Spleen (tissue), 11 donors: ENCODE measurements around the gene KPNA6. TPM values are rescaled to one million over a fixed set of nuclear protein-coding genes. Genes with fewer than 3 reads are reported as not detected.

Experiments
- DNase-seq: peaks from one replicate; pipeline ENCODE4 v3.0.0-alpha.2; 2020
- H3K27ac ChIP-seq, 8 donors: fragments of 200-600 bp; sonication (generic) in 7 of 8; 1 replicate in 4 of 8; 2 replicates in 4 of 8; pipeline versions ENCODE4 v1.5.0 to v1.8.0; 2016 to 2021; ENCODE audit warnings: inconsistent platforms in 4 of 8, mild to moderate bottlenecking in 4 of 8, moderate library complexity in 1 of 8
- H3K27me3 ChIP-seq, 7 donors: fragments of 200-600 bp; sonication (generic) in 6 of 7; replicated peaks in 1 of 7; 1 replicate in 4 of 7; 2 replicates in 3 of 7; pipeline versions ENCODE4 v1.5.0 to v1.8.0; 2016 to 2021; ENCODE audit warnings: inconsistent platforms in 3 of 7, mild to moderate bottlenecking in 1 of 7
- H3K36me3 ChIP-seq, 6 donors: fragments of 200-600 bp; sonication (generic) in 5 of 6; 1 replicate in 4 of 6; 2 replicates in 2 of 6; pipeline versions ENCODE4 v1.5.0 to v1.8.0; 2016 to 2021; ENCODE audit warnings: inconsistent platforms in 2 of 6
- H3K4me1 ChIP-seq, 6 donors: fragments of 200-600 bp; sonication (generic) in 5 of 6; 1 replicate in 3 of 6; 2 replicates in 3 of 6; pipeline versions ENCODE4 v1.5.0 to v1.8.0; 2016 to 2021; ENCODE audit warnings: inconsistent platforms in 3 of 6
- H3K4me3 ChIP-seq, 8 donors: fragments of 200-600 bp; sonication (generic) in 7 of 8; 1 replicate in 4 of 8; 2 replicates in 4 of 8; pipeline versions ENCODE4 v1.5.0 to v1.8.0; 2016 to 2021; ENCODE audit warnings: inconsistent platforms in 4 of 8, mild to moderate bottlenecking in 4 of 8, moderate library complexity in 2 of 8
- H3K9me3 ChIP-seq, 8 donors: fragments of 200-600 bp; sonication (generic) in 7 of 8; 1 replicate in 4 of 8; 2 replicates in 4 of 8; pipeline versions ENCODE4 v1.5.0 to v1.8.0; 2016 to 2021; ENCODE audit warnings: inconsistent platforms in 4 of 8
- POLR2A ChIP-seq, 3 donors: fragments of 450-650 bp; IDR thresholded peaks; one replicate each; pipeline ENCODE4 v1.5.1; 2017; ENCODE audit warnings: antibody characterized with exemption in 3 of 3, mild to moderate bottlenecking in 1 of 3
- POLR2AphosphoS5 ChIP-seq, 3 donors: sonication (generic); formaldehyde crosslinking; IDR thresholded peaks; one replicate each; pipeline ENCODE4 v1.5.1; 2017; ENCODE audit warnings: antibody characterized with exemption in 3 of 3
- WGBS, 5 donors: extraction: QIAGEN DNeasy Blood & Tissue Kit in 3 of 5; methylation state at CpG; one replicate each; pipeline versions ENCODE4 v1.1.5 to v1.1.7; 2013 to 2018; 5-methylcytosine and 5-hydroxymethylcytosine counted together
- intact Hi-C: fragments of 100-400 bp; cut with DNase I; formaldehyde crosslinking; loops from one replicate; pipeline ENCODE4 v1.15.0; 2023; ENCODE audit warnings: low total_unique reads
- polyA plus RNA-seq, 3 donors: library from polyadenylated mRNA; stranded (reverse); fragments of 200-250 nt; gene quantifications; one replicate each; pipeline ENCODE4 v1.2.1, GENCODE V29; 2013
- total RNA-seq, 7 donors: library from RNA; depleted of rRNA in 3 of 7; stranded (reverse); fragments of >200 nt in 3 of 7; fragmentation: NEBNext Ultra II Directional in 4 of 7; extraction: Animal tissue kit (Norgen Biotek cat#: 25700) in 4 of 7; gene quantifications; one replicate each; pipeline versions ENCODE4 v1.1.0 to v1.2.1, GENCODE V29; 2016 to 2021
- TF ChIP-seq, protein P1 (sequence below), 11 experiments: fragments of 200-600 bp in 7 of 11; fragments of 450-650 bp in 4 of 11; sonication (generic) in 4 of 11; IDR thresholded peaks in 8 of 11; conservative IDR thresholded peaks in 3 of 11; 1 replicate in 7 of 11; 2 replicates in 4 of 11; pipeline versions ENCODE4 v1.4.0 to v1.8.0; 2016 to 2021; ENCODE audit warnings: antibody characterized with exemption in 11 of 11, inconsistent platforms in 4 of 11, mild to moderate bottlenecking in 1 of 11
- donor health status: healthy with polysubstance abuse.
- donor health status: DM: no; HTN: no; CAD: no; lungs with moderate emphysema.
- donor health status: DM: no; HTN: no; CAD: no.
- donor health status: Bipolar disorder and iron deficiency.
- donor health status: healthy.
- donor health status: DM: no; HTN: no; CAD: no.
- donor health status: DM: yes; HTN: yes; CAD: no.

KPNA6 gene
- total and polyA plus RNA-seq, 10 donors, result 3.5 to 57.1 (median 38.2) TPM

DNA sequence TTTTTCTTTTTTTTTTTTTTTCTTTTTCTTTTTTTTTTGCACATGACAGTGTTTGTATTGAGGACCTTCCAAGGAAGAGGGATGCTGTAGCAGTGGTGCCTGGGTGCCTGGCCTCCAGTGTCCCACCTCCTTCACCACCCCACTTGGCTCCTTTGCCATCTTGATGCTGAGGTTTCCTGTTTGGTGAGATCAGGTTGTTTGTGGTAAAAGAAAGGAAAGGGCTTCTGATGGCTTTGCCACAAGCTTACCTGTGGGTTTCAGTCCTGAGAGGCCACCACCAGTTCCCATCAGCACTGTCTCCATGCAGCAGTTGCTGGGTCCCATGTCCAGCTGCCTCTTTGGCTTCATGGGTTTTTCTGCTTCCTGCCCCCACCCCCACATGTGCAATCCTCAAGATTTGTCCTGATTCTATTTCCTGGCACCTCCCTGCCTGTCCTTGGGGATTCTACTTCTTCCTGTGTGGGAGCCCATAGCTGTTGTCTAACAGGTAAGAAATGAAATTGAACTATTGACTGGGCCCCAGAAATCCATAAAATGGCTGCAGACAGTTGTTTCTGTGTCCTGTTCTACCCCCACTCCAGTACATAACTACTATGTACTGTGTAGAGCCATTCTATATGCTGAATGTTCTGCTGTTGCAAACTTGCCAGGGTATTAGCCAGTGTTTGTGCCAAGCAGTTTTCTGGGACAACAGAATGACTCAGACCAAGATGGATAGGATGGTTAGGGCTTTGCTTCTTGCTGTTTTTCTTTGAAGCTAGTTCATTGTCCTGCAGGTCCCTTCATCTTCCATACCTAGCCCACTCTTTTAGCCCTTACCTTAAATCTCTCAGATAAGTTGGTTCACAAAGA is 88.3 kb downstream of the KPNA6 start:
- Histone ChIP-seq H3K27me3 (no peaks in the 10 kb centered on the region), H3K27ac (peak overlapping the region in 1 of 8 donors; percentile 42), H3K4me1 (peaks cover 3 to 48% (median 26%) of the 10 kb centered on the region in 6 donors), H3K4me3 (no peak overlapping the region), H3K9me3 (no peaks in the 10 kb centered on the region), H3K36me3 (peaks cover 8 to 76% (median 63%) of the 10 kb centered on the region in 6 donors)
- peak; percentile 22 for DNase-seq
- TF ChIP-seq POLR2AphosphoS5 (IDR thresholded peaks at IDR 0.05) (no peak), POLR2A (IDR thresholded peaks at IDR 0.05) (no peak)
- TF ChIP-seq, protein P1, sequence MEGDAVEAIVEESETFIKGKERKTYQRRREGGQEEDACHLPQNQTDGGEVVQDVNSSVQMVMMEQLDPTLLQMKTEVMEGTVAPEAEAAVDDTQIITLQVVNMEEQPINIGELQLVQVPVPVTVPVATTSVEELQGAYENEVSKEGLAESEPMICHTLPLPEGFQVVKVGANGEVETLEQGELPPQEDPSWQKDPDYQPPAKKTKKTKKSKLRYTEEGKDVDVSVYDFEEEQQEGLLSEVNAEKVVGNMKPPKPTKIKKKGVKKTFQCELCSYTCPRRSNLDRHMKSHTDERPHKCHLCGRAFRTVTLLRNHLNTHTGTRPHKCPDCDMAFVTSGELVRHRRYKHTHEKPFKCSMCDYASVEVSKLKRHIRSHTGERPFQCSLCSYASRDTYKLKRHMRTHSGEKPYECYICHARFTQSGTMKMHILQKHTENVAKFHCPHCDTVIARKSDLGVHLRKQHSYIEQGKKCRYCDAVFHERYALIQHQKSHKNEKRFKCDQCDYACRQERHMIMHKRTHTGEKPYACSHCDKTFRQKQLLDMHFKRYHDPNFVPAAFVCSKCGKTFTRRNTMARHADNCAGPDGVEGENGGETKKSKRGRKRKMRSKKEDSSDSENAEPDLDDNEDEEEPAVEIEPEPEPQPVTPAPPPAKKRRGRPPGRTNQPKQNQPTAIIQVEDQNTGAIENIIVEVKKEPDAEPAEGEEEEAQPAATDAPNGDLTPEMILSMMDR (IDR thresholded peaks at IDR 0.05 in 8 of 11, conservative IDR thresholded peaks at IDR 0.05 in 3 of 11), result no peak
- intact Hi-C loops, result no loop called here

DNA sequence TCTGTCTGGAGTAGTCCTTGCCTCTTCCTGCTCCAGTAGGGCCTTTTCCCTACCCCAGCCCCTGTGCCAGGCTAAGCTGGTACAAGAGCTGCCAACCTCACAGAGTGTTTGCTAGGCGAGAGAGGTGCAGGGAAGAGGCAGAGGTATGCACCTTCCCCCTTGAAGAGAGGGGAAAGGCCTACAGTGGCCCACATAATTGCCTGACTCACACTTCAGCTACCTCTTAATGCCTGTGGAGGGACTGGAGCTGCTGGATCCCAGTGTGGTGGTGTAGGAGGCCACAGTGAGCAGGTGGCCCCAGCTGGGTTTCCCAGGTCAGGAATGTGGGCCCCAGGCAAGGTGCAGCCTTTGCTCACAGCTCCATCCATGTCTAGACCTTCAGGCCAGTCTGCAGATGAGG is 89.2 kb downstream of the KPNA6 start:
- WGBS, 5 donors, result 69 to 100% (median 88%) methylated on average over 1 of the region's 1 CpG
- TF ChIP-seq, protein P1 (IDR thresholded peaks at IDR 0.05 in 8 of 11, conservative IDR thresholded peaks at IDR 0.05 in 3 of 11), result no peak
- TF ChIP-seq POLR2A (IDR thresholded peaks at IDR 0.05) (no peak), POLR2AphosphoS5 (IDR thresholded peaks at IDR 0.05) (no peak)
- intact Hi-C loops, result no loop called here
- Histone ChIP-seq H3K27me3 (no peaks in the 10 kb centered on the region), H3K9me3 (no peaks in the 10 kb centered on the region), H3K4me3 (no peak overlapping the region), H3K27ac (peak overlapping the region in 1 of 8 donors; percentile 42), H3K36me3 (peaks cover 8 to 67% (median 54%) of the 10 kb centered on the region in 6 donors), H3K4me1 (peaks cover 9 to 57% (median 34%) of the 10 kb centered on the region in 6 donors)
- no peak for DNase-seq

DNA sequence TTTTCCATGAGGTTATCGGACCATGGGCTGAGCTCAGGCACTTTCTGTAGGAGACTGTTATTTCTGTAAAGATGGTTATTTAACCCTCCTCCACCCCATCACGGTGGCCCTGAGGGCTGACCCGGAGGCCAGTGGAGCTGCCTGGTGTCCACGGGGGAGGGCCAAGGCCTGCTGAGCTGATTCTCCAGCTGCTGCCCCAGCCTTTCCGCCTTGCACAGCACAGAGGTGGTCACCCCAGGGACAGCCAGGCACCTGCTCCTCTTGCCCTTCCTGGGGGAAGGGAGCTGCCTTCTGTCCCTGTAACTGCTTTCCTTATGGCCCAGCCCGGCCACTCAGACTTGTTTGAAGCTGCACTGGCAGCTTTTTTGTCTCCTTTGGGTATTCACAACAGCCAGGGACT is 90.0 kb downstream of the KPNA6 start:
- no peak for DNase-seq
- H3K27me3 ChIP-seq, result no peaks in the 10 kb centered on the region
- peaks cover 10 to 64% (median 37%) of the 10 kb centered on the region in 6 donors for H3K4me1 ChIP-seq
- 74 to 95% (median 84%) methylated on average over 6 of the region's 6 CpGs for WGBS, 5 donors
- peaks cover 8 to 60% (median 47%) of the 10 kb centered on the region in 6 donors for H3K36me3 ChIP-seq
- no peaks in the 10 kb centered on the region for H3K9me3 ChIP-seq
- no peak overlapping the region for H3K4me3 ChIP-seq
- intact Hi-C loops, result no loop called here
- H3K27ac ChIP-seq, result no peak overlapping the region
- TF ChIP-seq POLR2AphosphoS5 (IDR thresholded peaks at IDR 0.05), result peak in 1 of 3 donors; percentile 63
- no peak for TF ChIP-seq POLR2A (IDR thresholded peaks at IDR 0.05)
- TF ChIP-seq, protein P1 (IDR thresholded peaks at IDR 0.05 in 8 of 11, conservative IDR thresholded peaks at IDR 0.05 in 3 of 11), result no peak
